ENCODE measurements around the gene ERRFI1. TPM values are rescaled to one million over a fixed set of nuclear protein-coding genes. Genes with fewer than 3 reads are reported as not detected.

ERRFI1 gene
- total RNA-seq, 1 experiment from 2014 or later = 37.2 TPM

DNA sequence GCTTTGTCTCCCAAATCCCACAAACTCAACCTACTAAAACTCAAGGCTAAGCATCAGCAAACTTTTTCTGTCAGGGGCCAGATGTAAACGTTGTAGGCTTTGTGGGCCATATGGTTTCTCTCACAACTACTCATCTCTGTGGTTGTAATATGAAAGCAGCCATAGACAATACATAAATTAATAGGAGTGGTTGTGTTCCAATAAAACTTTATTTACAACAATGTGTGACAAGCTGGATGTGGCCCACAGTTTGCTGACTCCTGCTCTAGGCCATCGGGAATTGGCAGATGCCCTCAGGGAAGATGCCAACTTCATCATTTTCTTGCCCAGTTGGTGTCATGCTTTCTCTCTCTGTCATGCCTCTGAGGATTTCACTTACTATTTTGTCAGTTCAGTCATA lies 17.5 kb upstream of the ERRFI1 start:
- intact Hi-C loops (cut with micrococcal nuclease; ENCODE audit: unreplicated experiment) = no loop called here
- Mint-ChIP-seq H3K4me1 (ENCODE audit: low read depth, unreplicated experiment) (peaks cover 7% of the 10 kb centered on the region), H3K27ac (ENCODE audit: unreplicated experiment) (no peak overlapping the region), H3K9me3 (ENCODE audit: unreplicated experiment) (no peaks in the 10 kb centered on the region), H3K4me3 (ENCODE audit: unreplicated experiment) (no peak overlapping the region), H3K27me3 (ENCODE audit: insufficient read depth, unreplicated experiment) (no peaks in the 10 kb centered on the region), H3K36me3 (ENCODE audit: insufficient read depth, unreplicated experiment) (no peaks in the 10 kb centered on the region)
- Histone ChIP-seq H3K36me3 (ENCODE audit: control insufficient read depth, insufficient read depth, low read length) (no peaks in the 10 kb centered on the region), H3K4me1 (no peaks in the 10 kb centered on the region), H3K9me3 (no peaks in the 10 kb centered on the region; the same call in 1 of the 2 replicates), H3K4me3 (ENCODE audit: low read depth, low read length) (no peak overlapping the region), H3K27me3 (replicated peaks; ENCODE audit: control insufficient read depth, insufficient read depth, low read length) (no peaks in the 10 kb centered on the region)
- POLR2A ChIA-PET = no interaction called here
- BruUV-seq (replicated peaks) = no TSS peak
- CTCF ChIA-PET = interaction anchor here (0.7 kb wide), 1 partner anchor 182 kb away, joined by 3 read pairs; no protein-coding TSS in a partner anchor
- no peak for DNase-seq
- TF ChIP-seq, protein P1, sequence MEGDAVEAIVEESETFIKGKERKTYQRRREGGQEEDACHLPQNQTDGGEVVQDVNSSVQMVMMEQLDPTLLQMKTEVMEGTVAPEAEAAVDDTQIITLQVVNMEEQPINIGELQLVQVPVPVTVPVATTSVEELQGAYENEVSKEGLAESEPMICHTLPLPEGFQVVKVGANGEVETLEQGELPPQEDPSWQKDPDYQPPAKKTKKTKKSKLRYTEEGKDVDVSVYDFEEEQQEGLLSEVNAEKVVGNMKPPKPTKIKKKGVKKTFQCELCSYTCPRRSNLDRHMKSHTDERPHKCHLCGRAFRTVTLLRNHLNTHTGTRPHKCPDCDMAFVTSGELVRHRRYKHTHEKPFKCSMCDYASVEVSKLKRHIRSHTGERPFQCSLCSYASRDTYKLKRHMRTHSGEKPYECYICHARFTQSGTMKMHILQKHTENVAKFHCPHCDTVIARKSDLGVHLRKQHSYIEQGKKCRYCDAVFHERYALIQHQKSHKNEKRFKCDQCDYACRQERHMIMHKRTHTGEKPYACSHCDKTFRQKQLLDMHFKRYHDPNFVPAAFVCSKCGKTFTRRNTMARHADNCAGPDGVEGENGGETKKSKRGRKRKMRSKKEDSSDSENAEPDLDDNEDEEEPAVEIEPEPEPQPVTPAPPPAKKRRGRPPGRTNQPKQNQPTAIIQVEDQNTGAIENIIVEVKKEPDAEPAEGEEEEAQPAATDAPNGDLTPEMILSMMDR (IDR thresholded peaks at IDR 0.05; ENCODE audit: insufficient read depth in 1 of 2, low read depth in 1 of 2, low read length in 1 of 2, severe bottlenecking in 1 of 2, unreplicated experiment in 1 of 2) = no peak

DNA sequence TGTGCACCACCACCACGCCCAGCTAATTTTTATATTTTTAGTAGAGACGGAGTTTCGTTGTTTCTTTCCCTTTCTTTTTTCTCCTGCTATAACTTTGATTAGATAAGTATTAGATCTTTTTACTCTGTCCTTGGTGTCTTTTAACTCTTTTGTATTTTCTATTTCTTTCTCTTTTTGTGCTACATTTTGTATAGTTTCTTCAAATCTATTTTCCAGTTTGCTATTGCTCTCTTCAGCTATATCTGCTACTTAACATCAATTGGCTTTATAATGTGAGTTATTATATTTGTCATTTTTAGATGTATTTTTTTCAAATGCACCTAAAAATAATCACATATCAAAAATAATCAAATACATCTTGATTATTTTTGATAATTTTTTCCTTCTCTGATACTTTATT lies 16.0 kb upstream of the ERRFI1 start:
- Mint-ChIP-seq H3K27me3 (ENCODE audit: insufficient read depth, unreplicated experiment) (no peaks in the 10 kb centered on the region), H3K27ac (ENCODE audit: unreplicated experiment) (no peak overlapping the region), H3K9me3 (ENCODE audit: unreplicated experiment) (no peaks in the 10 kb centered on the region), H3K4me3 (ENCODE audit: unreplicated experiment) (no peak overlapping the region), H3K36me3 (ENCODE audit: insufficient read depth, unreplicated experiment) (no peaks in the 10 kb centered on the region), H3K4me1 (ENCODE audit: low read depth, unreplicated experiment) (peaks cover 7% of the 10 kb centered on the region)
- DNase-seq = no peak
- Histone ChIP-seq H3K4me1 (no peaks in the 10 kb centered on the region), H3K27me3 (replicated peaks; ENCODE audit: control insufficient read depth, insufficient read depth, low read length) (no peaks in the 10 kb centered on the region), H3K4me3 (ENCODE audit: low read depth, low read length) (no peak overlapping the region), H3K9me3 (no peaks in the 10 kb centered on the region; the same call in 1 of the 2 replicates), H3K36me3 (ENCODE audit: control insufficient read depth, insufficient read depth, low read length) (no peaks in the 10 kb centered on the region)
- ChIA-PET CTCF (no interaction called here), POLR2A (no interaction called here)
- TF ChIP-seq, protein P1 (IDR thresholded peaks at IDR 0.05; ENCODE audit: insufficient read depth in 1 of 2, low read depth in 1 of 2, low read length in 1 of 2, severe bottlenecking in 1 of 2, unreplicated experiment in 1 of 2) = no peak
- intact Hi-C loops (cut with micrococcal nuclease; ENCODE audit: unreplicated experiment) = no loop called here
- BruUV-seq (replicated peaks) = no TSS peak

DNA sequence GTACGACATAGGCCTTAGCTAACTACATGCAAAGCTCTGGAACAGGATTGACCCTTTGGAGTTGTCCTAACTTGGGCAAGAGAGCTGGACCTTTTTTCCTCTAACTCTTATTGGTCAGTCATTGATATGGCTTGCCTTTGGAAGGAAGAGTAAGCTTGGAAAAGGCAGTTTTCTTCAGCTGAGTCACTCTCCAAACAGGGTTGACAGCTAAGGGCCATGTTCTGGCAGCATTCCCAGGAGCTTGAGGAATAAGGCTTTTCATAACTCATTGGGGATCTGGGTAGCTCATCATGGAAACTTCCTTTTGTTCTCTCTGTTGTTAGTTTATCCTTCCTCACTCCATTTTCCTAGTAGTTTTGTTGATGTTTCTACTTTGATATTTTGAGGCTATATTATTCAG lies 14.5 kb upstream of the ERRFI1 start:
- H3K4me3 Mint-ChIP-seq (ENCODE audit: unreplicated experiment) = no peak overlapping the region
- H3K36me3 ChIP-seq (ENCODE audit: control insufficient read depth, insufficient read depth, low read length) = no peaks in the 10 kb centered on the region
- no peak overlapping the region for H3K27ac Mint-ChIP-seq (ENCODE audit: unreplicated experiment)
- H3K4me1 ChIP-seq = no peaks in the 10 kb centered on the region
- H3K36me3 Mint-ChIP-seq (ENCODE audit: insufficient read depth, unreplicated experiment) = no peaks in the 10 kb centered on the region
- TF ChIP-seq, protein P1 (IDR thresholded peaks at IDR 0.05; ENCODE audit: insufficient read depth in 1 of 2, low read depth in 1 of 2, low read length in 1 of 2, severe bottlenecking in 1 of 2, unreplicated experiment in 1 of 2) = no peak
- DNase-seq = no peak
- H3K27me3 ChIP-seq (replicated peaks; ENCODE audit: control insufficient read depth, insufficient read depth, low read length) = no peaks in the 10 kb centered on the region
- H3K9me3 ChIP-seq = no peaks in the 10 kb centered on the region; the same call in 1 of the 2 replicates
- CTCF ChIA-PET = interaction anchor here (0.7 to 1.3 kb wide), 3 partner anchors 26 to 275 kb away, joined by 5 to 6 read pairs (median 6); no protein-coding TSS in a partner anchor
- H3K4me1 Mint-ChIP-seq (ENCODE audit: low read depth, unreplicated experiment) = peaks cover 7% of the 10 kb centered on the region
- H3K27me3 Mint-ChIP-seq (ENCODE audit: insufficient read depth, unreplicated experiment) = no peaks in the 10 kb centered on the region
- H3K4me3 ChIP-seq (ENCODE audit: low read depth, low read length) = no peak overlapping the region
- H3K9me3 Mint-ChIP-seq (ENCODE audit: unreplicated experiment) = no peaks in the 10 kb centered on the region
- POLR2A ChIA-PET = no interaction called here
- BruUV-seq (replicated peaks) = no TSS peak
- intact Hi-C loops (cut with micrococcal nuclease; ENCODE audit: unreplicated experiment) = no loop called here
